HEK293 (cell line): Measurements from ENCODE around the gene CSNK1A1L.

ENCODE experiments used
- CTCF ChIA-PET: fragments of 350-600 bp; formaldehyde crosslinking; extraction: SDS; loops from one replicate; lab custom pipeline; 2021; ENCODE audit warnings: antibody characterized with exemption; lab: Yijun Ruan, JAX
- POLR2A ChIA-PET: fragments of 300-600 bp; formaldehyde crosslinking; extraction: SDS; loops from one replicate; lab custom pipeline; 2020; ENCODE audit warnings: antibody characterized with exemption, inconsistent platforms; lab: Yijun Ruan, JAX
- H3K27ac ChIP-seq: fragments of 200-500 bp; sonication (Bioruptor generic); 2 replicates; pipeline ENCODE4 v1.5.1; 2014; ENCODE audit warnings: low read depth, low read length, control low read depth, inconsistent platforms; ENCODE audit errors: extremely low read depth
- H3K36me3 ChIP-seq, 2 experiments: fragments of 200-500 bp in 1 of 2; sonication (Bioruptor generic) in 1 of 2; 1 replicate in 1 of 2; 2 replicates in 1 of 2; pipeline ENCODE4 v1.5.1; 2014 to 2017; ENCODE audit warnings: inconsistent platforms in 2 of 2, low read length in 2 of 2; ENCODE audit not compliant: control insufficient read depth in 2 of 2, insufficient read depth in 1 of 2
- H3K4me1 ChIP-seq: fragments of 200-500 bp; sonication (Bioruptor generic); 2 replicates; pipeline ENCODE4 v1.5.1; 2014; ENCODE audit warnings: mild to moderate bottlenecking, low read length, inconsistent platforms; ENCODE audit not compliant: control insufficient read depth, insufficient read depth
- H3K4me3 ChIP-seq: 2 replicates; pipeline ENCODE4 v1.5.1; 2011; ENCODE audit warnings: low read depth, mild to moderate bottlenecking, control low read depth, low read length, moderate library complexity
- H3K9me3 ChIP-seq: fragments of 200-500 bp; sonication (Bioruptor generic); 2 replicates; pipeline ENCODE4 v1.5.1; 2014; ENCODE audit warnings: low read depth, low read length, inconsistent platforms; ENCODE audit not compliant: control insufficient read depth, insufficient read depth
- HOXC10 ChIP-seq: sonication (generic); formaldehyde crosslinking; IDR thresholded peaks from 2 replicates; pipeline ENCODE4 v1.8.1; 2023; ENCODE audit warnings: mild to moderate bottlenecking, missing genetic modification reagents
- YY1 ChIP-seq: fragments of 450-650 bp; formaldehyde crosslinking; IDR thresholded peaks from 2 replicates; pipeline ENCODE4 v1.5.1; 2018; ENCODE audit warnings: missing biosample characterization, missing genetic modification characterization
- ZNF140 ChIP-seq: fragments of 450-650 bp; formaldehyde crosslinking; IDR thresholded peaks from 2 replicates; pipeline ENCODE4 v1.5.1; 2016; ENCODE audit warnings: missing biosample characterization, missing genetic modification characterization
- ZNF211 ChIP-seq: fragments of 450-650 bp; formaldehyde crosslinking; IDR thresholded peaks from 2 replicates; pipeline ENCODE4 v1.5.1; 2016; ENCODE audit warnings: low read depth, missing biosample characterization, missing genetic modification characterization
- ZNF223 ChIP-seq: fragments of 450-650 bp; formaldehyde crosslinking; IDR thresholded peaks from 2 replicates; pipeline ENCODE4 v1.5.1; 2016; ENCODE audit warnings: missing biosample characterization, missing genetic modification characterization
- ZNF48 ChIP-seq: fragments of 450-650 bp; formaldehyde crosslinking; IDR thresholded peaks from 2 replicates; pipeline ENCODE4 v1.5.1; 2016; ENCODE audit warnings: missing biosample characterization, missing genetic modification characterization
- ZNF529 ChIP-seq: fragments of 450-650 bp; formaldehyde crosslinking; IDR thresholded peaks from 2 replicates; pipeline ENCODE4 v1.5.1; 2017; ENCODE audit warnings: missing genetic modification characterization, missing biosample characterization; ENCODE audit not compliant: insufficient replicate concordance
- ZNF544 ChIP-seq: fragments of 450-650 bp; formaldehyde crosslinking; IDR thresholded peaks from 2 replicates; pipeline ENCODE4 v1.5.0; 2017; ENCODE audit warnings: missing biosample characterization, missing genetic modification characterization
- ZNF560 ChIP-seq: fragments of 450-650 bp; formaldehyde crosslinking; IDR thresholded peaks from 2 replicates; pipeline ENCODE4 v1.5.1; 2017; ENCODE audit warnings: missing biosample characterization, missing genetic modification characterization, borderline replicate concordance
- TF ChIP-seq, protein P1 (sequence below): fragments of 450-650 bp; formaldehyde crosslinking; IDR thresholded peaks from 2 replicates; pipeline ENCODE4 v1.5.1; 2016; ENCODE audit warnings: missing biosample characterization, missing genetic modification characterization
- TF ChIP-seq, protein P2 (sequence below): fragments of 450-650 bp; formaldehyde crosslinking; IDR thresholded peaks from 2 replicates; pipeline ENCODE4 v1.5.1; 2016; ENCODE audit warnings: missing biosample characterization, missing genetic modification characterization
- TF ChIP-seq, protein P3 (sequence below): fragments of 450-650 bp; formaldehyde crosslinking; IDR thresholded peaks from 2 replicates; pipeline ENCODE4 v1.5.1; 2016; ENCODE audit warnings: missing biosample characterization, missing genetic modification characterization
- TF ChIP-seq, protein P4 (sequence below): fragments of 450-650 bp; formaldehyde crosslinking; IDR thresholded peaks from 2 replicates; pipeline ENCODE4 v1.5.1; 2016; ENCODE audit warnings: missing biosample characterization, missing genetic modification characterization, low read depth
- TF ChIP-seq, protein P5 (sequence below): fragments of 450-650 bp; formaldehyde crosslinking; conservative IDR thresholded peaks from 2 replicates; pipeline ENCODE4 v1.5.1; 2016; ENCODE audit warnings: low read depth, missing biosample characterization, missing genetic modification characterization
- TF ChIP-seq, protein P6 (sequence below): fragments of 450-650 bp; formaldehyde crosslinking; IDR thresholded peaks from 2 replicates; pipeline ENCODE4 v1.5.1; 2016; ENCODE audit warnings: missing biosample characterization, missing genetic modification characterization
- TF ChIP-seq, protein P7 (sequence below): fragments of 450-650 bp; IDR thresholded peaks from 2 replicates; pipeline ENCODE4 v1.5.1; 2018; ENCODE audit warnings: missing biosample characterization, mild to moderate bottlenecking, missing genetic modification characterization

The CSNK1A1L gene

DNA sequence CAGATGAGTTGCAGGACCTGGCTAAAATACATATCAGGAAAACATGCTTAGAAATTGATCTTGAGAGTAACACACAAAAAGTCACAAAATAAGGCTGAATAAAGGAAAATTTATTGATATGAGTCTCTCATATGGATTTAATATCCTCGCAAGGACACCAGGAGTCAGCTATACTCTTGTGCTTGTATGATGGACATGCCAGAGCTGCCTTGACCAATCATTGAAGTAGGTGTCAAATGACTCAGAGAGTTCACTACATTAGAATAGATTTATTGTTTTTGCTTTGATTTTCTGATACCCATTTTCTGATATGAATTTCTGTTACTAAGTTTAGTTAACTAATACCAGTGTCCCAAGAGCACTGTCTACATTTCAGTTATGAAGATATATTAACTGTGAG lies 37.4 kb upstream of the CSNK1A1L start:
- H3K27ac ChIP-seq: no peak overlapping the region
- CTCF ChIA-PET: no interaction called here
- TF ChIP-seq YY1 (tag by site-specific recombination) (no peak), ZNF48 (tag by site-specific recombination) (no peak), ZNF544 (tag by site-specific recombination) (no peak), ZNF560 (tag by site-specific recombination) (no peak), HOXC10 (CRISPR knock-in tag) (no peak), ZNF140 (tag by site-specific recombination) (no peak), ZNF211 (tag by site-specific recombination) (no peak), ZNF223 (tag by site-specific recombination) (no peak), ZNF529 (no peak)
- TF ChIP-seq, protein P1, sequence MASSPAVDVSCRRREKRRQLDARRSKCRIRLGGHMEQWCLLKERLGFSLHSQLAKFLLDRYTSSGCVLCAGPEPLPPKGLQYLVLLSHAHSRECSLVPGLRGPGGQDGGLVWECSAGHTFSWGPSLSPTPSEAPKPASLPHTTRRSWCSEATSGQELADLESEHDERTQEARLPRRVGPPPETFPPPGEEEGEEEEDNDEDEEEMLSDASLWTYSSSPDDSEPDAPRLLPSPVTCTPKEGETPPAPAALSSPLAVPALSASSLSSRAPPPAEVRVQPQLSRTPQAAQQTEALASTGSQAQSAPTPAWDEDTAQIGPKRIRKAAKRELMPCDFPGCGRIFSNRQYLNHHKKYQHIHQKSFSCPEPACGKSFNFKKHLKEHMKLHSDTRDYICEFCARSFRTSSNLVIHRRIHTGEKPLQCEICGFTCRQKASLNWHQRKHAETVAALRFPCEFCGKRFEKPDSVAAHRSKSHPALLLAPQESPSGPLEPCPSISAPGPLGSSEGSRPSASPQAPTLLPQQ: no peak
- TF ChIP-seq, protein P2, sequence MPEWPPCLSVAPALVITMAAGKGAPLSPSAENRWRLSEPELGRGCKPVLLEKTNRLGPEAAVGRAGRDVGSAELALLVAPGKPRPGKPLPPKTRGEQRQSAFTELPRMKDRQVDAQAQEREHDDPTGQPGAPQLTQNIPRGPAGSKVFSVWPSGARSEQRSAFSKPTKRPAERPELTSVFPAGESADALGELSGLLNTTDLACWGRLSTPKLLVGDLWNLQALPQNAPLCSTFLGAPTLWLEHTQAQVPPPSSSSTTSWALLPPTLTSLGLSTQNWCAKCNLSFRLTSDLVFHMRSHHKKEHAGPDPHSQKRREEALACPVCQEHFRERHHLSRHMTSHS (tag by site-specific recombination): no peak
- TF ChIP-seq, protein P3, sequence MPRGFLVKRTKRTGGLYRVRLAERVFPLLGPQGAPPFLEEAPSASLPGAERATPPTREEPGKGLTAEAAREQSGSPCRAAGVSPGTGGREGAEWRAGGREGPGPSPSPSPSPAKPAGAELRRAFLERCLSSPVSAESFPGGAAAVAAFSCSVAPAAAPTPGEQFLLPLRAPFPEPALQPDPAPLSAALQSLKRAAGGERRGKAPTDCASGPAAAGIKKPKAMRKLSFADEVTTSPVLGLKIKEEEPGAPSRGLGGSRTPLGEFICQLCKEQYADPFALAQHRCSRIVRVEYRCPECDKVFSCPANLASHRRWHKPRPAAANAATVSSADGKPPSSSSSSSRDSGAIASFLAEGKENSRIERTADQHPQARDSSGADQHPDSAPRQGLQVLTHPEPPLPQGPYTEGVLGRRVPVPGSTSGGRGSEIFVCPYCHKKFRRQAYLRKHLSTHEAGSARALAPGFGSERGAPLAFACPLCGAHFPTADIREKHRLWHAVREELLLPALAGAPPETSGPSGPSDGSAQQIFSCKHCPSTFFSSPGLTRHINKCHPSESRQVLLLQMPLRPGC (tag by site-specific recombination): no peak
- TF ChIP-seq, protein P4, sequence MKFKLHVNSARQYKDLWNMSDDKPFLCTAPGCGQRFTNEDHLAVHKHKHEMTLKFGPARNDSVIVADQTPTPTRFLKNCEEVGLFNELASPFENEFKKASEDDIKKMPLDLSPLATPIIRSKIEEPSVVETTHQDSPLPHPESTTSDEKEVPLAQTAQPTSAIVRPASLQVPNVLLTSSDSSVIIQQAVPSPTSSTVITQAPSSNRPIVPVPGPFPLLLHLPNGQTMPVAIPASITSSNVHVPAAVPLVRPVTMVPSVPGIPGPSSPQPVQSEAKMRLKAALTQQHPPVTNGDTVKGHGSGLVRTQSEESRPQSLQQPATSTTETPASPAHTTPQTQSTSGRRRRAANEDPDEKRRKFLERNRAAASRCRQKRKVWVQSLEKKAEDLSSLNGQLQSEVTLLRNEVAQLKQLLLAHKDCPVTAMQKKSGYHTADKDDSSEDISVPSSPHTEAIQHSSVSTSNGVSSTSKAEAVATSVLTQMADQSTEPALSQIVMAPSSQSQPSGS (tag by site-specific recombination): no peak
- TF ChIP-seq, protein P5, sequence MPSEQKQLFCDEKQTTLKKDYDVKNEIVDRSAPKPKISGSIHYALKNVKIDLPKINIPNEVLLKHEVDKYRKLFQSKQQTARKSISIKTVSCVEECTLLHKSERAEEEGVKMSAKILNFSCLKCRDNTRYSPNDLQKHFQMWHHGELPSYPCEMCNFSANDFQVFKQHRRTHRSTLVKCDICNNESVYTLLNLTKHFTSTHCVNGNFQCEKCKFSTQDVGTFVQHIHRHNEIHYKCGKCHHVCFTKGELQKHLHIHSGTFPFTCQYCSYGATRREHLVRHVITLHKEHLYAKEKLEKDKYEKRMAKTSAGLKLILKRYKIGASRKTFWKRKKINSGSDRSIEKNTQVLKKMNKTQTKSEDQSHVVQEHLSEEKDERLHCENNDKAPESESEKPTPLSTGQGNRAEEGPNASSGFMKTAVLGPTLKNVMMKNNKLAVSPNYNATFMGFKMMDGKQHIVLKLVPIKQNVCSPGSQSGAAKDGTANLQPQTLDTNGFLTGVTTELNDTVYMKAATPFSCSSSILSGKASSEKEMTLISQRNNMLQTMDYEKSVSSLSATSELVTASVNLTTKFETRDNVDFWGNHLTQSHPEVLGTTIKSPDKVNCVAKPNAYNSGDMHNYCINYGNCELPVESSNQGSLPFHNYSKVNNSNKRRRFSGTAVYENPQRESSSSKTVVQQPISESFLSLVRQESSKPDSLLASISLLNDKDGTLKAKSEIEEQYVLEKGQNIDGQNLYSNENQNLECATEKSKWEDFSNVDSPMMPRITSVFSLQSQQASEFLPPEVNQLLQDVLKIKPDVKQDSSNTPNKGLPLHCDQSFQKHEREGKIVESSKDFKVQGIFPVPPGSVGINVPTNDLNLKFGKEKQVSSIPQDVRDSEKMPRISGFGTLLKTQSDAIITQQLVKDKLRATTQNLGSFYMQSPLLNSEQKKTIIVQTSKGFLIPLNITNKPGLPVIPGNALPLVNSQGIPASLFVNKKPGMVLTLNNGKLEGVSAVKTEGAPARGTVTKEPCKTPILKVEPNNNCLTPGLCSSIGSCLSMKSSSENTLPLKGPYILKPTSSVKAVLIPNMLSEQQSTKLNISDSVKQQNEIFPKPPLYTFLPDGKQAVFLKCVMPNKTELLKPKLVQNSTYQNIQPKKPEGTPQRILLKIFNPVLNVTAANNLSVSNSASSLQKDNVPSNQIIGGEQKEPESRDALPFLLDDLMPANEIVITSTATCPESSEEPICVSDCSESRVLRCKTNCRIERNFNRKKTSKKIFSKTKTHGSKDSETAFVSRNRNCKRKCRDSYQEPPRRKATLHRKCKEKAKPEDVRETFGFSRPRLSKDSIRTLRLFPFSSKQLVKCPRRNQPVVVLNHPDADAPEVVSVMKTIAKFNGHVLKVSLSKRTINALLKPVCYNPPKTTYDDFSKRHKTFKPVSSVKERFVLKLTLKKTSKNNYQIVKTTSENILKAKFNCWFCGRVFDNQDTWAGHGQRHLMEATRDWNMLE (tag by site-specific recombination): no peak
- TF ChIP-seq, protein P6, sequence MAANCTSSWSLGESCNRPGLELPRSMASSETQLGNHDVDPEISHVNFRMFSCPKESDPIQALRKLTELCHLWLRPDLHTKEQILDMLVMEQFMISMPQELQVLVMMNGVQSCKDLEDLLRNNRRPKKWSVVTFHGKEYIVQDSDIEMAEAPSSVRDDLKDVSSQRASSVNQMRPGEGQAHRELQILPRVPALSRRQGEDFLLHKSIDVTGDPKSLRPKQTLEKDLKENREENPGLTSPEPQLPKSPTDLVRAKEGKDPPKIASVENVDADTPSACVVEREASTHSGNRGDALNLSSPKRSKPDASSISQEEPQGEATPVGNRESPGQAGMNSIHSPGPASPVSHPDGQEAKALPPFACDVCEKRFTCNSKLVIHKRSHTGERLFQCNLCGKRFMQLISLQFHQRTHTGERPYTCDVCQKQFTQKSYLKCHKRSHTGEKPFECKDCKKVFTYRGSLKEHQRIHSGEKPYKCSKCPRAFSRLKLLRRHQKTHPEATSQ (tag by site-specific recombination): no peak
- TF ChIP-seq, protein P7, sequence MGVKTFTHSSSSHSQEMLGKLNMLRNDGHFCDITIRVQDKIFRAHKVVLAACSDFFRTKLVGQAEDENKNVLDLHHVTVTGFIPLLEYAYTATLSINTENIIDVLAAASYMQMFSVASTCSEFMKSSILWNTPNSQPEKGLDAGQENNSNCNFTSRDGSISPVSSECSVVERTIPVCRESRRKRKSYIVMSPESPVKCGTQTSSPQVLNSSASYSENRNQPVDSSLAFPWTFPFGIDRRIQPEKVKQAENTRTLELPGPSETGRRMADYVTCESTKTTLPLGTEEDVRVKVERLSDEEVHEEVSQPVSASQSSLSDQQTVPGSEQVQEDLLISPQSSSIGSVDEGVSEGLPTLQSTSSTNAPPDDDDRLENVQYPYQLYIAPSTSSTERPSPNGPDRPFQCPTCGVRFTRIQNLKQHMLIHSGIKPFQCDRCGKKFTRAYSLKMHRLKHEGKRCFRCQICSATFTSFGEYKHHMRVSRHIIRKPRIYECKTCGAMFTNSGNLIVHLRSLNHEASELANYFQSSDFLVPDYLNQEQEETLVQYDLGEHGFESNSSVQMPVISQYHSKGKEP: no peak
- TF ChIP-seq, all 188 proteins: peak for 0
- H3K36me3 ChIP-seq: no peaks in the 10 kb centered on the region
- peaks cover 9% of the 10 kb centered on the region for H3K4me1 ChIP-seq
- POLR2A ChIA-PET: no interaction called here
- H3K4me3 ChIP-seq: no peak overlapping the region
- no peaks in the 10 kb centered on the region for H3K9me3 ChIP-seq
